ENCODE results near the gene NSD2.

Gene NSD2

DNA sequence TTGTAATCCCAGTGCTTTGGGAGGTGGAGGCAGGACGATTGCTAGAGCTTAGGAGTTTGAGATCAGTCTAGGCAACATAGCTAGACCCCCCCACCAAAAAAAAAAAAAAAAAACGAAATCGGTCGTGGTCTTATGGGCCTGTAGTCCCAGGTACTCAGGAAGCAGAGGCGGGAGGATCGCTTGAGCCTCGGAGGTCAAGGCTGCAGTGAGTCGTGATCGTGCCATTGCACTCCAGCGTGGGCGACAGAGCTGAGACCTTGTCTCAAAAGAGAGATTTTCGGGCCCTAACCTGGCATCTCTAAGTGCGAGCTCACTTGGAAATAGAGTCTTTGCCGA, 8.3 kb upstream of the NSD2 start:
- H2AFZ ChIP-seq (ENCODE audit: insufficient read depth, low read length, poor library complexity): no peak overlapping the region
- H3K4ac ChIP-seq (ENCODE audit: low read depth, low read length): no peak overlapping the region
- H3K36me3 ChIP-seq (ENCODE audit: control insufficient read depth in 1 of 2, insufficient read depth in 2 of 2, low read length in 2 of 2): no peaks in the 10 kb centered on the region
- H3K4me1 ChIP-seq (ENCODE audit: control insufficient read depth in 1 of 2, insufficient read depth in 2 of 2, low read length in 2 of 2): no peaks in the 10 kb centered on the region
- no peak overlapping the region for H3K4me2 ChIP-seq (ENCODE audit: low read length)
- no peaks in the 10 kb centered on the region for H3K79me2 ChIP-seq (ENCODE audit: control insufficient read depth, insufficient read depth, low read length, poor library complexity)
- no peak overlapping the region for H4K8ac ChIP-seq (ENCODE audit: low read depth, low read length)
- no peak overlapping the region for H2BK5ac ChIP-seq (ENCODE audit: low read depth, low read length, poor library complexity)
- no peak overlapping the region for H3K23ac ChIP-seq (ENCODE audit: low read length)
- H3K18ac ChIP-seq (ENCODE audit: low read length): no peak overlapping the region
- no CpG with 5 or more reads among the region's 14 CpGs for WGBS (ENCODE audit: extremely low coverage, insufficient coverage, insufficient read length)
- no peak overlapping the region for H3K27ac ChIP-seq (ENCODE audit: low read depth, low read length)
- no peaks in the 10 kb centered on the region for H3K79me1 ChIP-seq (ENCODE audit: low read length)
- peaks cover 10% of the 10 kb centered on the region for H3K27me3 ChIP-seq (ENCODE audit: insufficient read depth, low read length)
- no peak overlapping the region for H2BK12ac ChIP-seq (ENCODE audit: low read length)
- DNase-seq: no peak
- no peak overlapping the region for H4K12ac ChIP-seq (ENCODE audit: low read depth, low read length)
- H2BK120ac ChIP-seq (ENCODE audit: insufficient read depth, low read length, poor library complexity): no peak overlapping the region
- H3K9ac ChIP-seq (ENCODE audit: low read length): no peak overlapping the region
- peaks cover 2% of the 10 kb centered on the region for H3K9me3 ChIP-seq (ENCODE audit: insufficient read depth, low read depth, low read length)
- H2AK5ac ChIP-seq (ENCODE audit: low read length): no peak overlapping the region
- no peak overlapping the region for H4K91ac ChIP-seq (ENCODE audit: low read depth, low read length)
- no peak overlapping the region for H3K14ac ChIP-seq (ENCODE audit: low read length)
- no peak overlapping the region for H3K4me3 ChIP-seq (ENCODE audit: low read depth, low read length)

DNA sequence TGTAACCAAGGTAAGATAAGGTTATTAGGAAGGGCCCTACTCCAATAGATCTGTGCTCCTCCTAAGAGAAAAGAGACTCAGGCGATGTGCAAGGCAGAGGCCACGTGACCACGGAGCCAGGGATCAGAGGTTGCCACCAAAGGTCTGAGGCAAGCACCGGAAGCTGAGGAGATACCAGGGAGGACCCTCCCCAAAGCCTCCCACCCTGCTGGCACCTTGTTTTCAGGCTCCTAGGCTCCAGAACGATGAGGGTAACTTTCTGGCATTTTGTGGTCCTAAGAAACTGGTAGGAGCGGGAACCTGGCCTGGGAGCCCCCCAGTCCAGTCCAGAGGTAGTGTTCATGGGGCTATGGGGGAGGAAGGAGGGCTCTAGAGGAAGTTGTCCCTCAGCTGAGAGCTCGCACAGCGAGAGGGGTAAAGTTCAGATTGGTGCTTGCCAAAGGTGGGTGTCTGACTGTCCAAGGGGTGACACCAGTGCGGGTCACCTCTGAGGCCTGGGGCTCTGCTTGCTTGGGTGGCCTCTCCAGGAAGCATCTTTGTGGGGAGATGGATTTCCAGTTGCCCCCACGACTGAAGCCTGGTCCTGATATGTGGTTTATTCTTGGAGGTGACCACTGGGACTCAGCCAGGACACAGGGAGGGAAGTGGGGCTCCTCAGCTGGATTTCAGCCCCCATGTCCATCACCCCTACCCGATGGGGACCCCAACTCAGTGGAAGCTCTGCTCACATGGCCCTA, 7.7 kb upstream of the NSD2 start:
- no peak overlapping the region for H2AFZ ChIP-seq (ENCODE audit: insufficient read depth, low read length, poor library complexity)
- H3K36me3 ChIP-seq (ENCODE audit: control insufficient read depth in 1 of 2, insufficient read depth in 2 of 2, low read length in 2 of 2): no peaks in the 10 kb centered on the region
- DNase-seq: no peak
- no peaks in the 10 kb centered on the region for H3K79me1 ChIP-seq (ENCODE audit: low read length)
- no peak overlapping the region for H3K9ac ChIP-seq (ENCODE audit: low read length)
- WGBS (ENCODE audit: extremely low coverage, insufficient coverage, insufficient read length): no CpG with 5 or more reads among the region's 11 CpGs
- H3K4me2 ChIP-seq (ENCODE audit: low read length): no peak overlapping the region
- no peak overlapping the region for H4K8ac ChIP-seq (ENCODE audit: low read depth, low read length)
- no peak overlapping the region for H2BK120ac ChIP-seq (ENCODE audit: insufficient read depth, low read length, poor library complexity)
- H2BK5ac ChIP-seq (ENCODE audit: low read depth, low read length, poor library complexity): no peak overlapping the region
- H2BK12ac ChIP-seq (ENCODE audit: low read length): no peak overlapping the region
- no peak overlapping the region for H3K27ac ChIP-seq (ENCODE audit: low read depth, low read length)
- H3K23ac ChIP-seq (ENCODE audit: low read length): no peak overlapping the region
- H3K4me3 ChIP-seq (ENCODE audit: low read depth, low read length): no peak overlapping the region
- H4K12ac ChIP-seq (ENCODE audit: low read depth, low read length): no peak overlapping the region
- no peaks in the 10 kb centered on the region for H3K79me2 ChIP-seq (ENCODE audit: control insufficient read depth, insufficient read depth, low read length, poor library complexity)
- H2AK5ac ChIP-seq (ENCODE audit: low read length): no peak overlapping the region
- H3K18ac ChIP-seq (ENCODE audit: low read length): no peak overlapping the region
- peaks cover 10% of the 10 kb centered on the region for H3K27me3 ChIP-seq (ENCODE audit: insufficient read depth, low read length)
- no peak overlapping the region for H3K4ac ChIP-seq (ENCODE audit: low read depth, low read length)
- H3K9me3 ChIP-seq (ENCODE audit: insufficient read depth, low read depth, low read length): peaks cover 2% of the 10 kb centered on the region
- no peaks in the 10 kb centered on the region for H3K4me1 ChIP-seq (ENCODE audit: control insufficient read depth in 1 of 2, insufficient read depth in 2 of 2, low read length in 2 of 2)
- no peak overlapping the region for H3K14ac ChIP-seq (ENCODE audit: low read length)
- H4K91ac ChIP-seq (ENCODE audit: low read depth, low read length): no peak overlapping the region

DNA sequence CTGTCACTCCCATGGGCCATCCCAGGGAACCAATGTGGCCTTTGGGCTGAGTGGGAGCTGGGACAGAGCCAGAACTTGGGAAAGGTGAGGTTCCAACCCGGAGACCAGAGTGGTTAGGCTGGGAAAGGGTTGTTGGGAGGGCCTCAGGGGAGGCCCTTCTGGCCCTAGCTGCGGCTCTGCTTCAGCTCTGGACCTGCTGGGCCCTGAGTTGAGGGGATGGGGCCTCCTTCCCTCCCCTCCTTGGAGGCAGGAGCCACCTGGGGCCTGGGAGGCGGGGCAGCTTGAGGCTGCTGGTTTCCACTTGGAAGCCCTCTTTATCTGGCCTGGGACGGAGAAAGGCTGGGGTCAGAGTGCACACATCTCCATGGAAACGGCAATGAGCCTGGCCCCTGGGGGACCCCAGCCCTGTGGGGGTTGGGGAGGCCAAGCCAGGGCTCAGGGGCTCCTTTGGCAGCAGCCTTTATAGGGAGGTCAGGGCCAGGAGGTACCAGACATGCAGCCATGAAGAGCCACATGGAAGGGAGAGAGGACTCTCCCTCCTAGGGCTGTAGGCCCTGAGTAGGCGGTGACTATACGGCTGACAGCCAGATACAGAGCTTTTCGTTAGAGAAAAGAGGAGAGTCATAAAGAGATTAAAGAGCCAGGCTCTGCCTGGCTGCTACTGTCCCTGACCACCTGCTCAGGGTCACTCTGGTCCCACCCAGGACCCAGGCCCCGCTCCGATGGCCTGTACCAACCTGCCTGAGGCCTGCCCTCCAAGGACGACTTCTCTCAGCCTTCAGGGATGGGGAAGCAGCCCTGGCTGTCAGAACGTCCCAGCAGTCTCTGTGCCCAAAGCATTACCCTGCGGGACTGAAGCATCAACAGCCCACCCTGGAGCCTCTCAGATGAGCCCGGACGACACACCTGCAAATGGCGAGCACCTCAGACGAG, 6.9 kb upstream of the NSD2 start:
- no peak for DNase-seq
- Histone ChIP-seq H3K79me2 (ENCODE audit: control insufficient read depth, insufficient read depth, low read length, poor library complexity) (no peaks in the 10 kb centered on the region), H2AK5ac (ENCODE audit: low read length) (no peak overlapping the region), H3K4me3 (ENCODE audit: low read depth, low read length) (no peak overlapping the region), H3K4ac (ENCODE audit: low read depth, low read length) (no peak overlapping the region), H2BK120ac (ENCODE audit: insufficient read depth, low read length, poor library complexity) (no peak overlapping the region), H3K27ac (ENCODE audit: low read depth, low read length) (no peak overlapping the region), H3K4me2 (ENCODE audit: low read length) (no peak overlapping the region), H4K91ac (ENCODE audit: low read depth, low read length) (no peak overlapping the region), H2BK5ac (ENCODE audit: low read depth, low read length, poor library complexity) (no peak overlapping the region), H3K9ac (ENCODE audit: low read length) (no peak overlapping the region), H2AFZ (ENCODE audit: insufficient read depth, low read length, poor library complexity) (no peak overlapping the region), H3K23ac (ENCODE audit: low read length) (no peak overlapping the region), H2BK12ac (ENCODE audit: low read length) (no peak overlapping the region), H4K8ac (ENCODE audit: low read depth, low read length) (no peak overlapping the region), H3K36me3 (ENCODE audit: control insufficient read depth in 1 of 2, insufficient read depth in 2 of 2, low read length in 2 of 2) (no peaks in the 10 kb centered on the region), H3K18ac (ENCODE audit: low read length) (no peak overlapping the region), H3K4me1 (ENCODE audit: control insufficient read depth in 1 of 2, insufficient read depth in 2 of 2, low read length in 2 of 2) (no peaks in the 10 kb centered on the region), H3K79me1 (ENCODE audit: low read length) (no peaks in the 10 kb centered on the region), H3K14ac (ENCODE audit: low read length) (no peak overlapping the region), H3K27me3 (ENCODE audit: insufficient read depth, low read length) (peaks cover 10% of the 10 kb centered on the region), H3K9me3 (ENCODE audit: insufficient read depth, low read depth, low read length) (peaks cover 2% of the 10 kb centered on the region), H4K12ac (ENCODE audit: low read depth, low read length) (no peak overlapping the region)
- WGBS (ENCODE audit: extremely low coverage, insufficient coverage, insufficient read length): no CpG with 5 or more reads among the region's 17 CpGs

DNA sequence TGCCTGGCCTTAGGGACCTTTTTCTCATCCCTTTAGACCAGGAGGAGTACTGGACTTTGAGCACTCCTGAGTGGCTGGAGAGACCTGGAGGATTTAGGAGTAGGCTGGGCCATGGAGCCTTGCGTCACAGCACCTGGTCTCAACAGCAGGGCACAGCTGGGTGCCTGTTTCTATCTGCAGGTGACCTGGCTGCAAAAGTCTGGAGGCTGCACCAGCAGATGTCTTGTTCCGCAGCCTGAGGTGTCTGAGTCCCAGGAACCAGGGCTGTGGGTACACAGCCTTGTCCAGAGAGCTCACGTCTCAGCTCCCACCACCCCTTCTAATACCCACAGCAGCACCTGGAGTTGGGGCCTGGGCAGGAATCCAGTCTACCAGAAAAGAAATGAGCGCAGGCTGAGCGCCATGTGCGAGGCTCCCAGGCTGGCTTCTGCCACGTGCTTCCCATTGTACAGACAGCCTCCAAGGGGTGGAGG, 5.0 kb upstream of the NSD2 start:
- Histone ChIP-seq H3K27me3 (ENCODE audit: insufficient read depth, low read length) (peaks cover 10% of the 10 kb centered on the region), H2BK120ac (ENCODE audit: insufficient read depth, low read length, poor library complexity) (no peak overlapping the region), H3K4me1 (ENCODE audit: control insufficient read depth in 1 of 2, insufficient read depth in 2 of 2, low read length in 2 of 2) (peaks cover 0 to 3% of the 10 kb centered on the region in 2 experiments), H2BK12ac (ENCODE audit: low read length) (no peak overlapping the region), H3K4me3 (ENCODE audit: low read depth, low read length) (no peak overlapping the region), H3K9ac (ENCODE audit: low read length) (no peak overlapping the region), H3K18ac (ENCODE audit: low read length) (no peak overlapping the region), H3K4me2 (ENCODE audit: low read length) (no peak overlapping the region), H3K9me3 (ENCODE audit: insufficient read depth, low read depth, low read length) (peaks cover 2% of the 10 kb centered on the region), H2BK5ac (ENCODE audit: low read depth, low read length, poor library complexity) (no peak overlapping the region), H4K12ac (ENCODE audit: low read depth, low read length) (no peak overlapping the region), H2AK5ac (ENCODE audit: low read length) (no peak overlapping the region), H3K23ac (ENCODE audit: low read length) (no peak overlapping the region), H3K79me2 (ENCODE audit: control insufficient read depth, insufficient read depth, low read length, poor library complexity) (peaks cover 3% of the 10 kb centered on the region), H4K91ac (ENCODE audit: low read depth, low read length) (no peak overlapping the region), H3K79me1 (ENCODE audit: low read length) (peaks cover 6% of the 10 kb centered on the region), H3K14ac (ENCODE audit: low read length) (no peak overlapping the region), H3K27ac (ENCODE audit: low read depth, low read length) (no peak overlapping the region), H3K4ac (ENCODE audit: low read depth, low read length) (no peak overlapping the region), H4K8ac (ENCODE audit: low read depth, low read length) (no peak overlapping the region), H3K36me3 (ENCODE audit: control insufficient read depth in 1 of 2, insufficient read depth in 2 of 2, low read length in 2 of 2) (no peaks in the 10 kb centered on the region), H2AFZ (ENCODE audit: insufficient read depth, low read length, poor library complexity) (no peak overlapping the region)
- no peak for DNase-seq
- WGBS (ENCODE audit: extremely low coverage, insufficient coverage, insufficient read length): no CpG with 5 or more reads among the region's 7 CpGs
